Cortex of kidney (tissue), 1 donor: Measurements from ENCODE around the gene TWIST2.

Experiments used
- DNase-seq: peaks from one replicate; lab custom pipeline; 2025; lab: John Stamatoyannopoulos, UW

TWIST2 gene

DNA sequence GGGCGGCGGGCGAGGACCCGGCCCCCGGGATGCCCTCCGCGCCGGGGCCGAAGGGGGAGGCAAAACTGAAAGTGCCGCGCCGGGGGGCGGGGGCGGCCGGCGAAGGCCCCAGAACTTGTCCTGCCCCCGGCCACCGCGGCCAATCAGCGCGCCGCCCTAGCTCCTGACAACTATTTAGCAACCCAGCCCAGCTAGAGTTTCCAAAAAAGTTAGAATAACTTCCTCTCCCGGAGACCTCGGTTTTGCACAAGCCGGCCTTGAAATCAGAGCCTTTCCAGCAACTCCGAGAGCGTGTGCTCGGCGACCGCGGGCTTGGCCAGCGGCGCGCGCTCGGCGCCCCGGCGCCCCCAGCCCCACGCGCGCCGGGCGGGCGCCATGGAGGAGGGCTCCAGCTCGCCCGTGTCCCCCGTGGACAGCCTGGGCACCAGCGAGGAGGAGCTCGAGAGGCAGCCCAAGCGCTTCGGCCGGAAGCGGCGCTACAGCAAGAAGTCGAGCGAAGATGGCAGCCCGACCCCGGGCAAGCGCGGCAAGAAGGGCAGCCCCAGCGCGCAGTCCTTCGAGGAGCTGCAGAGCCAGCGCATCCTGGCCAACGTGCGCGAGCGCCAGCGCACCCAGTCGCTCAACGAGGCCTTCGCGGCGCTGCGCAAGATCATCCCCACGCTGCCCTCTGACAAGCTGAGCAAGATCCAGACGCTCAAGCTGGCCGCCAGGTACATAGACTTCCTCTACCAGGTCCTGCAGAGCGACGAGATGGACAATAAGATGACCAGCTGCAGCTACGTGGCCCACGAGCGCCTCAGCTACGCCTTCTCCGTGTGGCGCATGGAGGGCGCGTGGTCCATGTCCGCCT is at the start of gene TWIST2:
Gene TWIST2, plus strand, starts transcription at position 245 of the 850 bp plus-strand sequence. Its CDS starts 131 bp downstream, at position 376.
- no peak for DNase-seq

DNA sequence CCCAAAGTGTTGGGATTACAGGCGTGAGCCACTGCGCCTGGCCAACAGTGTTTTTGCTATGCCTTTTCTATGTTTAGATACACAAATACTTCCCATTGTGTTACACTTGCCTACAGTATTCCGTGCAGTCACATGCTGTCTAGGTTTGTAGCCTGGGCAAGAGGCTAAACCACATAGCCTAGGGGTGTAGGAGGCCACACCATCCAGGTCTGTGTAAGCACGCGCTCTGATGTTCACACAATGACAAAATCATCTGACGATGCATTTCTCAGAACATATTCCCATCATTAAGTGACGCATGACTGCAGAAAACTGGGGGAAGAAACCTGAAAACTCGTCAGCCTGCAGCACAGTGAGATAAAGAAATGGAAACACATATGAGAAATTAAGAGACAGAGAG is 46.1 kb upstream of the TWIST2 start:
- no peak for DNase-seq

DNA sequence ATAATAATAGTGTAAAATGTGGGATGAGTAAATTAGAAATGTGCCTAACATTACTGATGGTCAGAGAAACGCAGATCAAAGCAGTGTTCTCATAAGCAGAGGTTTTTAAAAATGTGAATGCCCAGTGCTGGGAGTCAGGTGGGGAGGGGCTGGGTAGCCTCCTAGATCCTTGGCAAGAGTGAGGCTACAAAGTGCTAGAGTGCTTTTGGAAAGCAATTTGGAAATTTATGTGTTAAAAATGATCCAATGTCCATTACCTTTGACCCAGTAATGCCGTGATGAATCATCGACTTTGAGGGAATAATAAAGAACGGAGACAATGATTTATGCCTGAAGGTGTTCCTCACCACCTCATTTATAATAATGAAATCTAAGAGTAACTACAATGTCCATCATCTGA is 44.9 kb upstream of the TWIST2 start:
- DNase-seq = no peak

DNA sequence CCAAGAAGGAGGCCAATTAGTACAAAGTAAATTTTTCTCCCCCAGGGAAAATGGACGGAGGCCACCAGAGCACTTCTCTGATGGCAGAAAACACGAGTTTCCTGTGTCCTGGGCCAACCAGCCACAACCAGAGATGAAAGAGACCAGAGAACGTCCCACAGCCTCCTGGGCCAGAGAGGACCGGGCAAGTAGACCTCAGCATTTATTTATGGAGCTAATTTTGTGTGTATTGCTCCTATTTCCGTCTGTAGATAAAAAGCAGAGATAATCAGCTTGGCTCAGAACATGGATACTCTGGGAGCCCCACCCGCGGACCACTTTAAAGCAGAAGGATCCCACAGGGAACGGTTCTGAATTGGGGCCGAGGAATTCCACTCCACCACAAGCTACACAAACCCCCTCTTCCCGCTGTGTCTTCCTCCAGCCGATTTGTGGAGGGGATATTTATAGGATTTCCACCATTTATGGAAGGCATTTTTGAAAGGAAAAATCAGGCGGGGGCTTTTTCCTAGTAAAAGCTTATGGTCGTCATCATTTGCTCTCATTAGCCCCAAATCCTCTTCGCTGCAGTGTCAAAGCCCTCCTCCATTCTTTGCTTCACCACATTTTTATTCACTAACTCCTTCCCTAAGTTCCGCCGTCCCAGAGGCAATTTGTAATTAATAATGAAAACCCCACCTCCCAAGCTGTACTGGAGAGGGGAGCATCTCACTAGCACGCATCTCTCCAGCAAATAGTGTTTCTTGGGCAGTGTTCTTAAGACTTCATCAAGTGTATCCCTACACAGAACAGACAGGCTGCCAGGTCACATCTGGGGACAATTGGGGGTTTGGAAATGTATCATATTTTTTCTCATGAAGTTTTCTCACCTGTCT is 43.7 kb upstream of the TWIST2 start:
- no peak for DNase-seq

DNA sequence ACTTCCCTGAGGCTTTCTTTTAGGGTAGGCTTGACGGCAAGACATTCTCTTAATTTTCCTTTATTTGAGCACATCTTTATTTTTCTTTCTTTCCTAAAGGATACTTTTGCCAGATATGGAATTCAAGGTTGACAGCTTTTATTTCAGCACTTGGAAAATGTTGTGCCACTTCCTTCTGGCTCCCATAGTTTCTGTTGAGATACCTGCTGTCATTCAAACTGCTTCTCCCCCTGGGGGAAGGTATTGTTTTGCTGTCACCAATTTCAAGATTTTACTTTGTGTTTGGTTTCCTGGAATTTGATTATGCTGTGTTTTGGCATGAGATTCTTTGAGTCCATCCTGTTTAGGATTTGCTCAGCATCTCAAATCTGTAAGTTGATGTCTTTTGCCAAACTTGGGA is 39.1 kb upstream of the TWIST2 start:
- no peak for DNase-seq

DNA sequence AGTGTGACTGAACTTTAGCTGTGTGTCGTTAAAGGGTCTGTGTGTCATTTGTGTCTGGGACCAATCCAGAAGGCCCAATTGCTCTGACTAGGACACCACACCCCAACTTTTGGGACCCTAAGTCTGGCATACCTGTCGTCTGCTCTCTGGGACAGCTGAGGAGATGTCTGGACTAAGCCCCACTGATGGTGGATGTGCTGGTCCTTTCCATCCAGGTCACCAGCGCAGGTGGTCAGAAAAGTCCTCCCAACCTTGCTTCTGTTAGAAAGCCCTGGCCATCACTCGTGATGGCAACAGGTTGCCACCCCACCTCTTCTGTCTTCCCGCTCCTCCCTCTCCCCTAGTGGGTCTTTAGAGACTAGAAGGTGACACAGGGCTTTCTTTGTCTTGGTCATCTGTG is 37.6 kb upstream of the TWIST2 start:
- no peak for DNase-seq

DNA sequence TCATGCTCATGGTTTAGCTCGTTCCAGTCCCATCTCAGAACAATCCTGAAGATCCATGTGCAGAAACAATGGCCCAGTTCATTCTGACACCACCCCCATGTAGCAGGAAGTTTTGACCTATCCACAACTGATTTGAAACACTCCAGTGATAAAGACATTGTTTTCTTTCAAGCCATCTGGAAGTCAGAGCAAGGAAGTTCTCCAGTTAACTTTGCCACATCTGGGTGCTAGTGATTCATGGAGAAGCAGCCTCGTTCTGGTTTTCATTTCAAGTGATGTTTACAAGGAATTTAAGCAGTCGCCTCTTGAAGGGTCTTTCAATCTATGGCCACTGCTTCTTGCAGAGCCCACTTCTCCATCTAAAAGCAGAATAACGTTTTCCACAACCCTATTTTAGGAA is 36.6 kb upstream of the TWIST2 start:
- no peak for DNase-seq

DNA sequence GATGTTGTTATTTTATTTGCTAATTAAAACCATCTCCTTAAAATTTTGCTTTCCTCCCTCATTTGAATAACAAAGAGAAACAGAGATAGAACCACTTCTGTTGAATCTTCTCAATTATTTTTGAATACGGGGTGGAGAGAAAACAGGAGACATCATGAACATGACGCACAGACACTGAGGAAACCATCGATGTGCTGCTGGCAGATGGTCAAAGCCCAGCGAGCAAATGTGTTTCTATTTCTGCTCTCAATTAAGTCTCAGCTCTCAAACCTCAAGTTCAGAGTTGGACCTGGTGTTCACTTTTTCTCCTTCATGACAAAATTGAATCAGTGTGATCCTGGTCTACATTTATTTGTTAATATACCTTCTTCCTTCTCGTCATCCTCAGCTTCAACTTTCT is 36.1 kb upstream of the TWIST2 start:
- no peak for DNase-seq

DNA sequence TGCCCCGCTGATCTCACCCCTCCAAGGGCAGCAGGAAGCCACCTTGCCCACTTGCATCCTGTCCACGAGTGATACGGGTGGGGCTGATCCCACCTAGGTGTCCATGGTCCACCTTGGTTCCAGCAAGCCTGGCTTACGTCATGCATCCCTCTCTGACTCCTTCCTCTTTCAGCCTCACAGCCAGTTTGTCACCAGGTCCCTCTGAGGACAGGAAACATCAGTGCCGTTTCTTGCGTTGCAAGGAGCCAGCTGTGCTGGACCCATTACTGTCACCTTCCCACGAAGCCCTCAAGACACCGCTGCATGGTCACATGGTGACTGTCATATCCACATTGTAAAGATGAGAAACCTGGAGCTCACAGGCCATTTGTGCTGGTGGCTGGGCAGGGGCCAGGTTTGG is 34.8 kb upstream of the TWIST2 start:
- no peak for DNase-seq

DNA sequence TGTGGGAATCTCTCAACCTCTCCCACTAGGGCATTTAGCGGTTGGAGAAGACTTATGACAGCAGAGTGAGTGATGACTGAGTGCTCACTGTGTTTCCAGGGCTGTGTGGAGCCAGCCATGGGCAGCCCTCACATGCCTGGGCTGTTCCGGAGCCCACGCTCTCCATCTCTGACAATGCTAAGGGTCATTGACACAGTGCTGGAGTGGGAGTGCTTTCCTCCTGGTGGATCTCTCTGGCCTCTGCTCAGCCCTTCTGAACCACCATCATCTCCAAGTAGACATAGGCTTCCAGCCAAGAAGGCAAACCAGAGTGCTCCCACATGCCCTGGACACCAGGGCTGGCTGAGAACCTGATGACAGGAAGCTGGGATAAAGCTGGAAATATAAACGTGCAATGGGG is 33.1 kb upstream of the TWIST2 start:
- no peak for DNase-seq

DNA sequence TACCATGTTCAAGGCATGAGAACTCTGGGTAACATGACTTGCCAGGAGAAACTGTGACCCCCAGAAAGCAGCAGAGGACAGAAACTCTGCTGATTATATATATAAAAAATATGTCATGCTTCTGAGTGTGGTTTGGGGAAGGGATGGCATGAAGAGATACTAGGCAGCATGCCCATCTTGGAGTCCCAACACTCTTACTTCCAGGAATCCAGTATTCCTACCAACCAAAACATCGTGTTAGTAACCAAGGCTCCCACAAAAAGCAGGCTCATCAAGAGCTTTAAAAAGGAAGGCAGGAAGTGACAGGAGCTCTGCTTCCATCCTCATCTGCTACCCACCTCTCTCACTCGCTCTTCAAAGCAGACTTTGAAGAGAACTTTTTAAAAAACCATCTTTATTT is 31.6 kb upstream of the TWIST2 start:
- no peak for DNase-seq

DNA sequence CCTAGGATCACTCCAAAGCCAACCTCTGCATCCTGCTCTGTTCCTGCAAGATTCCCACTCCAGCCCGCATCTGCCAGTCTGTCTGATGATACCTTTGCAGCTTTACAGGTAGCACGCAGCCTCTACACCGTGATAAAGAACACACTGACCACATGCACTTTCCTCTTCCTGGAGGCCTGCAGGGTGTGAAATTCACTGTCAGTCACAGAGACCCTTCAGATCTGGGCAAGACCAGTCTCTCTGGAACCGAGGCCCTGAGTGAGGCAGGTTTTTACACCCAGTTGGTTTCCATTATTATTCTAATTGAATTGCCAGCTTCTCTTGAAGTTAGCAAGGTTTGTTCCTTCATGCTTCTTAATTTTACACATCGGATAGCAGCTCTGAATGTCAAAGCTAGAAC is 30.5 kb upstream of the TWIST2 start:
- DNase-seq = no peak

DNA sequence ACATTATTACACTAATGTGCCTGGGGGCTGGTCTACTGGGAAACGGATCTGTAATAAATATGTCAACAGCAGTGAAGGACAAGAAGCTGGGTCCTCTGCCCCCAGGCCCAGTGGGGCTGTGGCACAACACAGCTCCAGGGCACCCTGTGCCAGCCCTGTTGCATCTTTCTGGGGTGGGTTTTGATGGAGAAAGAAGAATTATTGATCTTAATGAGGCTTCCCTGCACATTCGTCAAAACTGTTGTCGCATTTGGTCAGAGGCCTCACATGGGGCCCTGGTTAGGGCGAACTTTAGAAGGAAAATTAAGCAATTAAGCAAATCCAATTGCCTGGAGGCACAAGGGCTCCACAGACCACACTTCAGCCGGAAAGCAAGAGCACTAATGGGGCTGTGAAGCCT is 30.0 kb upstream of the TWIST2 start:
- DNase-seq = no peak

DNA sequence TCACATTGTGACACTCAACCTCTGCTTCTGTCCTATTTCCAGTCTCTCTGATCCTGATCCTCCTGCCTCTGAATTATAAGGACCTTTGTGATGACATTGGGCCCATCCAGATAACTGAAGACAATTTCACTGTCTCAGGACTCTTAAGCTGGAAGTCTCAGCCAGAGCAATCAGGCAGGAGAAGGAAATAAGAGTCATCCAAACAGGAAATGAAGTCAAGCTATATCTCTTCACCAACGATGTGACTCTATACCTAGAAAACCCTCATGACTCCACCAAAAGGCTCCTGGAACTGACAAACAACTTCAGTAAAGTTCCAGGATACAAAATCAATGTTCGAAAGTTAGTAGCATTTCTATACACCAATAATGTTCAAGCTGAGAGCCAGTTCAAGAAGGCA is 29.3 kb upstream of the TWIST2 start:
- no peak for DNase-seq

DNA sequence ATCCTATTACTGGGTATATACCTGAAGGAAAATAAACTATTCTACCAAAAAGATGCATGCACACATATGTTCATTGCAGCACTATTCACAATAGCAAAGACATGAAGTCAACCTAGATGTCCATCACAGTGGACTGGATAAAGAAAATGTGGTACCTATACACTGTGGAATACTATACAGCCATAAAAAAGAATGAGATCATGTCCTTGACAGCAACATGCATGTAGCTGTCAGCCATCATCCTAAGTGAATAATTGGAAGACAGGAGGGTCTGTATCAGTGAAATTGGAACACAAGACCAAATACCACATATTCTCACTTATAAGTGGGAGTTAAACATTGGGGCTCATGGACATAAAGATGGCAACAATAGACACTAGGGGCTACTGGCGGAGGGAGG is 27.7 kb upstream of the TWIST2 start:
- no peak for DNase-seq

DNA sequence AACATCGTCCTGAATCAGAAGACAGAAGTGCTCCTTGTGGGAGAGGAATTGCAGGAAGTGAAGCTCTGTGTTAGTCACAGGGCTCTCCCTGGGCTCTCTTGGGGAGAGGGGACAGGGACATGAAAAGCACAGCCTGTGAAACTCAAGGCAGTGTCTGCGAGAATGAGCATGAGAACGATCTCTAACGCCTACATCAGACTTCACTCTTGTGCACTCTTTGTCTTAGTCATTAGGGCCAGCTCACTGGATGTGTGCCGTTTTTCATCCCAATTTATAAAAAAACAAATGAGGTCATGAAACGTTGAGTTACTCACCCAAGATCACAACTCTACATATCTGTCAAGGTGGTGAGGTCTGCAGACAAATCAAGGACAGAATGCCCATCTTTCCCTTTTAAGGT is 27.0 kb upstream of the TWIST2 start:
- no peak for DNase-seq

DNA sequence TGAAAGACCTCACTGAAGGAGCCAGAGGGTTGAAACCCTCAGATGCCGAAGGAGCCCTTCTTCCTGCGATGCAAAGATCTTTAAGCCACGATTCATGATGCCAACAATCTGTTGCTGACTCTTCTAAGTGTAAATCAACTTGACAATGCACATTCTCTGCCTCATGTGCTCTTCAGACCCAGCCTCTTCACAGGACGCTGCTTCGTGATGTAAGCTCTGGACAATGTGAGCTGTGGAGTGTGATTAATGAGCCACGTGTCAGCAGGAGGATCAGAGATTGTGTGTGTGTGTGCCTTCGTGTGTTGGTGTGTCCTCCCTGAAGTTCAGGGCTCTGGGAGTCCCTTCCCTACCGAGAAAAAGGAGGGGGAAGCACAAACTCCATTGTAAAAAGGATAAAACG is 26.5 kb upstream of the TWIST2 start:
- DNase-seq = no peak

DNA sequence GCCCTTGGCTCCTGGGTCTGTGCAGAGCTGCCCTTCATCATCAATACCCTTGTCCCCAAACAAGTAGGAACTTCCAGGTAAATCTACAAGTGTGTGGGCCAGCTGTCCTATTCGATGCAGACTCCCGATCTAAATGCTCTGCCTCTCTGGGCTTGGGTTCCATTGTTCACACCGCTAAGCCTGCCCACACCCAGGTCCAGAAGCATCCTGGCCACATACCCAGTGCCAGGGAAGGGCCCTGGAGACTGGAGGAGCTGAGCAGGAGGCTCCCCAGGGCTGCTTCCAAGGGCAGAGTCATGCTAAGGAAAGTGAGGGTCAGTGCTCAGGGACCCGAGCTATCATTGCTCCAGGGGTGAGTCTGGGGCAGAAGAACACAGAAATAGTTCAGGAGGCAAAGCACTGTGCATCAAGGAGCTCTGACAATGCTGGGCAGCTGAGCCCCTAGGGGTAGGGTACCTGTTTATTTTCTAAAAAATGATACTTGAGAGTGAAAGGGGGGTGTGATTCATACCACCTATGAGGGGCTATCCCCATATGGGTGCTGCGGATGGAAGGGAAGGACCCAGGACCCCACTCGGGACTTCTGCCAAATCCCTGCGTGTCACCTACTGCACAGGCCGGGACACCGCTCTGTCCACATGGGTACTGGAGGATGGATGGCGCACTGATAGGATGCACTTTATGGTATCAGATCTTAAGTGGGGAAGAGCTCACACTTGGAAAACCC is 25.8 kb upstream of the TWIST2 start:
- no peak for DNase-seq

DNA sequence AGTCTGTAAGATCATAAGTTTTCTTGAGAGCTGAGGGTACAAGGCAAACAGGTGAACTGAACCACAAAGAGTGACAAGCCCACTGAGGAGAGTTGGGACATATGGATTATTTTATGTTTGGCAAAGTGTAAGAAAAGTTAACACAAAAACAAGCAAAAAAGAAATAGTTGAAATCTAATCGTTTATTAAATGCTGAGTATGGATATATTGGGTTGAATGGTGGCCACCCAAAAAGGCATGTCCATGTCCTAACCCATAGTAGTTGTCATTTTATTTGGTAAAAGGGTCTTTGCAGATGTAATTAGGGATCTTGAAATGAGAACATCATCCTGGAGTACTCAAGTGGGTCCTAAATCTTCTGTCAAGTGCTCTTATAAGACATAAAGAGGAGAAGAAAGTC is 24.9 kb upstream of the TWIST2 start:
- DNase-seq = no peak

DNA sequence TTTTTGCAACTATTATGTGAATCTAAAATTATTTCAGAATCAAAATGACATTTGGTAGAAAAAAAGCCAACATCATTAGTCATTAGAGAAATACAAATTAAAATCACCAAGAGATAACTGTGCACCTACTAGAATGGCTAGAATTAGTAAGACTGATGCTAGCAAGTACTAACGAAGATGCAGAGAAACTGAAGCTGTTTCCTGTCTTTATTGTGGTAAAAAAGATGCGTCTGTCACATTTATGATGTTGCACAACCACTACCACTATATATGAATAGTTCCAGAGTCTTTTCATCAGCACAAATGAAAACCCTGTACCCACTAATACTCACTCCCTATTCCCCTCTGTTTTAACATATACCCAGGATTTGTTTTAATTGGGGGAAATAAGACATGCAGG is 16.7 kb upstream of the TWIST2 start:
- no peak for DNase-seq

DNA sequence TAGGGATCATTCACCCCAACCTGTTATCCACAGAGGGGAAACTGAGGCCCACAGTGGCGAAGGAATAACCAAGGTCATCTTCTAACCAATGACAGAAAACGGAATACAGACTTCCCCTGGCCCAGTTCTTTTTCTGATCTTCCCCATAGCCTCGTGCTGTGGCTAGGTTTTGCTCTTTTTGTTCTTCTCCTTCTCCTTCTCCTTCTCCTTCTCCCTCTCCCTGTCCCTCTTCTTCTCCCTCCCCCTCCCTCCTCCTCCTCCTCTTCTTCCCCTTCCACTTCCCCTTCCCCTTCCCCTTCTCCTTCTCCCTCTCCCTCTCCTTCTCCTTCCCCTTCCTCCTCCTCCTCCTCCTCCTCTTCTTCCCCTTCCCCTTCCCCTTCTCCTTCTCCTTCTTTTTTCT is 12.9 kb upstream of the TWIST2 start:
- no peak for DNase-seq

DNA sequence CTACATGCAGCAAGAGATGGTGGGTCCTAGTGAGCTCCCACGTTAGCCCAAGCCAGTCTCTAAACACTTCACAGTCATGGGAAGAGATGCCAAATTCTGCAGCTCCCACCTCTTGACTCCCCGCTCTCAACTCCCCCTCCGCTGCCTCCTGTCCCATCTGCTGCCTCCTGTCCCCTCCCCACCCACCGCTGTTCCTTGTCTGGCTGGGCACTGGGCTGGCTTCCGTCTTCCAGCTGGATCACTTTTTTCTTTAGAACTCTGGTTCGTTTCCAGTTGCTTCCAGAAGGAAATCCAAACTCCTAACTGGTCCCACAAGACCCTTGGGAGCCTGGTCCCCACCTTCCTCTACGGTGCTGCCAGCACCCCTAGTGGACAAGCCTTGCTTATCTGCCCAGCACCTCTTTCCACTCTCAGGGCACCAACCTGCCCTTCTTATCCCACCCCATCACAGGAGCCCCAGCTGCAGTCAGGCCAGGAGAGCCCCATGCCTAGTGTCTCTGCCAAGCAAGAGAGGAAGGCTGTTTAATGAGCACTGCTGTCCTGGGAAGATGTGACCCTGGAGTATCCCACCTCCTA is 12.1 kb upstream of the TWIST2 start:
- no peak for DNase-seq
